Kidney epithelial cell (primary cell): ENCODE results near the gene ATP8A2. TPM values are rescaled to one million over a fixed set of nuclear protein-coding genes. Genes with fewer than 3 reads are reported as not detected.

Experiments
- DNase-seq: peaks from one replicate; pipeline ENCODE4 v3.0.0-alpha.2; 2010; ENCODE audit warnings: low read depth
- H3K27me3 ChIP-seq: 2 replicates; pipeline ENCODE4 v1.6.0; 2011; ENCODE audit warnings: low read length; ENCODE audit not compliant: control insufficient read depth, insufficient read depth
- H3K36me3 ChIP-seq: 2 replicates; pipeline ENCODE4 v1.5.1; 2011; ENCODE audit warnings: low read length; ENCODE audit not compliant: control insufficient read depth, insufficient read depth
- H3K4me3 ChIP-seq: 2 replicates; pipeline ENCODE4 v1.5.1; 2011; ENCODE audit warnings: low read depth, mild to moderate bottlenecking, control low read depth, low read length
- total RNA-seq: library from RNA; depleted of rRNA; stranded (reverse); fragments of >200 nt; gene quantifications from 2 replicates; pipeline ENCODE4 v1.2.3, GENCODE V29; 2015
- TF ChIP-seq, protein P1 (sequence below): IDR thresholded peaks from 2 replicates; pipeline ENCODE4 v1.5.1; 2011; ENCODE audit warnings: mild to moderate bottlenecking, moderate library complexity, low read length, control low read depth, inconsistent platforms; ENCODE audit not compliant: insufficient read depth, poor library complexity, severe bottlenecking

ATP8A2 gene
- total RNA-seq, 1 donor from 2014 or later = 3.8 TPM

- TF ChIP-seq, protein P1, sequence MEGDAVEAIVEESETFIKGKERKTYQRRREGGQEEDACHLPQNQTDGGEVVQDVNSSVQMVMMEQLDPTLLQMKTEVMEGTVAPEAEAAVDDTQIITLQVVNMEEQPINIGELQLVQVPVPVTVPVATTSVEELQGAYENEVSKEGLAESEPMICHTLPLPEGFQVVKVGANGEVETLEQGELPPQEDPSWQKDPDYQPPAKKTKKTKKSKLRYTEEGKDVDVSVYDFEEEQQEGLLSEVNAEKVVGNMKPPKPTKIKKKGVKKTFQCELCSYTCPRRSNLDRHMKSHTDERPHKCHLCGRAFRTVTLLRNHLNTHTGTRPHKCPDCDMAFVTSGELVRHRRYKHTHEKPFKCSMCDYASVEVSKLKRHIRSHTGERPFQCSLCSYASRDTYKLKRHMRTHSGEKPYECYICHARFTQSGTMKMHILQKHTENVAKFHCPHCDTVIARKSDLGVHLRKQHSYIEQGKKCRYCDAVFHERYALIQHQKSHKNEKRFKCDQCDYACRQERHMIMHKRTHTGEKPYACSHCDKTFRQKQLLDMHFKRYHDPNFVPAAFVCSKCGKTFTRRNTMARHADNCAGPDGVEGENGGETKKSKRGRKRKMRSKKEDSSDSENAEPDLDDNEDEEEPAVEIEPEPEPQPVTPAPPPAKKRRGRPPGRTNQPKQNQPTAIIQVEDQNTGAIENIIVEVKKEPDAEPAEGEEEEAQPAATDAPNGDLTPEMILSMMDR = no peak
- Histone ChIP-seq H3K4me3 (no peak overlapping the region), H3K27me3 (no peaks in the 10 kb centered on the region), H3K36me3 (no peaks in the 10 kb centered on the region)
- DNase-seq = no peak
Observed at GRCh38 chr13:25965596-25965995, 593.8 kb downstream of the ATP8A2 start.

DNA sequence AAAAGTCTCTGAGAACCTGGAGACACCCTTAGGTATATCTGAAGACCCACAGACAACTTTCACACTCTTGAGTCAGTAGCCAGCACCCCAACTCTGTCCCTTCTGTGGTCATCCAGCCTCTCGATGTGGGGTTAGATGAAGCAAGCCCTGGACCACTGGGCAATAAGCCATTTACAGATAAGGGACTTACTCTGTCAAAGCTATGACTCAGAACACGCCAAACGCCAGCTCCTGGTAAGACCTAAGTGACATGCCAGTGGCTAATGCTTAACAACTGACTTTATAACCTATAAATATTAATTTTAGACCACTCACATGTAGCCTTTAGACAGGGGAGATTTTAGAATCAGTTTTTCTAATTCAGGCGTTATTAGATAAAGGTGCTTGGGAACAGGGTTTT is 594.3 kb downstream of the ATP8A2 start:
- no peaks in the 10 kb centered on the region for H3K36me3 ChIP-seq
- TF ChIP-seq, protein P1 = no peak
- no peak overlapping the region for H3K4me3 ChIP-seq
- H3K27me3 ChIP-seq = no peaks in the 10 kb centered on the region
- DNase-seq = no peak

DNA sequence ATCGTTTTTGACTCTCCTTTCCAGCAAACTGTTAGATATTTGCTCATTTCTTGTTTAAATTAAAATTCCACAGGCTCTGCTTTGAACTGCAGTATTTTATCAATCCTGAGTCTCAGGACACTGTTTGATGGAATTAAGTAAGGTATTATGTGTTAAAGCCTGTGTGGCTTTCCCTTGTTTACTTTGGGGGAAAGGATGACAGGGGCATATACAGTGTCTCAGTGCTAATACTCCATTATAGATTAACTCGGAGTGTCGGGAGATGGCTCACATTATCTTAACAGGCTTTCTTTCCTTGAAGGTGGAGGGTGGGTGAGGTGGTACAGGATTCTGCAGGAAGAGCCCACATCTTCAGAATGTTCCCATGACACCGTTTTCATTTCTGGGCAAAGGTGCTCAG is 595.4 kb downstream of the ATP8A2 start:
- Histone ChIP-seq H3K4me3 (no peak overlapping the region), H3K36me3 (no peaks in the 10 kb centered on the region), H3K27me3 (no peaks in the 10 kb centered on the region)
- no peak for DNase-seq
- TF ChIP-seq, protein P1 = no peak

GRCh38 chr13:25971047-25971446 is 599.3 kb downstream of the ATP8A2 start:
- H3K36me3 ChIP-seq = no peaks in the 10 kb centered on the region
- DNase-seq = no peak
- TF ChIP-seq, protein P1 = no peak
- no peaks in the 10 kb centered on the region for H3K27me3 ChIP-seq
- no peak overlapping the region for H3K4me3 ChIP-seq

DNA sequence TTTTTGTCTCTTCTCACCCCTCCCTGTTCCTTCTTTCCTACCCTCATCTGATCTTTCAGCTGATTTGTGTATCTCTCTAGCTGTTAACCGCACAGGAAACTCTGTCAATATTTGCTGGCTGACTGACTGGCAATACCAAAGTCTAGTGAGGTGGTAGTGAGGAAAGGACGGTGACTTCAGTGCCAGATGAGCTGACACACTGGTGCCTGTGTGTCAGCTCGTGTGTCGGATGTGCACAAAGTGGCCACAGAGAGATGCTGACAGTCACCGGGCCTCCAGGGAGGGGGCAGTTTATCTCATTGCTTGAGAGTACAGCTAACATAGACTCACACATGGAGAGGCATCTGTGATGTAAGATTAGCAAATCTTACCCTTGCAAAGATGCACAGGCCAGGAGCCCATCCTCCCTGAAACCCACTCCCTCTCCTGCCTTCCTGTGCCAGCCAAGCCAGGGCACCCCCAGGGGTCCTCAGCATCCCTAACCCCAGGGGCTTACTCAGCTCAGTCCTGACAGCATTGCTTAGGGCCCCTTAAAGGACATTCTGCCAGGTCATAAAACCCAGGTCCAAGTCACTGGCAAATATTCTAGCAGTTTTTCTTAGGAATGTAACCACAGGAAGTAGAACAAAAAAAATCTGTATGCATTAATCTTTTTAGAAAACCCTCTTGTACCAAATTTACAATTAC is 599.8 kb downstream of the ATP8A2 start:
- Histone ChIP-seq H3K27me3 (no peaks in the 10 kb centered on the region), H3K4me3 (no peak overlapping the region), H3K36me3 (no peaks in the 10 kb centered on the region)
- TF ChIP-seq, protein P1 = no peak
- no peak for DNase-seq

GRCh38 chr13:25973085-25973484 is 601.3 kb downstream of the ATP8A2 start:
- no peak overlapping the region for H3K4me3 ChIP-seq
- no peaks in the 10 kb centered on the region for H3K36me3 ChIP-seq
- no peak for DNase-seq
- TF ChIP-seq, protein P1 = no peak
- no peaks in the 10 kb centered on the region for H3K27me3 ChIP-seq
